Colonic mucosa (tissue), 4 donors: ENCODE results near the gene ANKRD24. TPM values are rescaled to one million over a fixed set of nuclear protein-coding genes. Genes with fewer than 3 reads are reported as not detected.
"Not testable (repeated sequence)": the region's sequence is repeated elsewhere in the genome, so short reads cannot be mapped to it uniquely, and the experiment has no call there.

Experiments used
- DNase-seq: peaks from one replicate; pipeline ENCODE4 v3.0.0-alpha.2; 2020
- H3K27ac ChIP-seq: fragments of 200-600 bp; one replicate; pipeline ENCODE4 v1.8.0; 2021
- H3K27me3 ChIP-seq: fragments of 200-600 bp; one replicate; pipeline ENCODE4 v1.8.0; 2021
- H3K36me3 ChIP-seq: fragments of 200-600 bp; one replicate; pipeline ENCODE4 v1.8.0; 2021
- H3K4me1 ChIP-seq: fragments of 200-600 bp; one replicate; pipeline ENCODE4 v1.8.0; 2021; ENCODE audit warnings: mild to moderate bottlenecking
- H3K4me3 ChIP-seq: fragments of 200-600 bp; one replicate; pipeline ENCODE4 v1.8.0; 2021
- H3K9ac ChIP-seq, 2 donors: one replicate each; pipeline ENCODE4 v1.7.0; 2013; ENCODE audit warnings: control low read depth in 2 of 2, low read depth in 2 of 2, low read length in 2 of 2
- H3K9me3 ChIP-seq: fragments of 200-600 bp; one replicate; pipeline ENCODE4 v1.8.0; 2021
- intact Hi-C: fragments of 100-400 bp; cut with DNase I; formaldehyde crosslinking; loops from one replicate; pipeline ENCODE4 v1.14.1; 2022
- total RNA-seq, 2 donors: library from RNA; stranded (reverse); fragmentation: NEBNext Ultra II Directional in 1 of 2; extraction: Animal tissue kit (Norgen Biotek cat#: 25700) in 1 of 2; gene quantifications; one replicate each; pipeline ENCODE4 v1.2.1, GENCODE V29; 2021
- TF ChIP-seq, protein P1 (sequence below): fragments of 200-600 bp; IDR thresholded peaks from one replicate; pipeline ENCODE4 v1.8.0; 2022; ENCODE audit warnings: antibody characterized with exemption, mild to moderate bottlenecking
- donor health status: healthy.
- donor health status: DM: no; HTN: no; CAD: no.
- donor health status: DM: no; HTN: no; CAD: no.

The ANKRD24 gene
- total RNA-seq, 2 donors from 2014 or later, result 0.35 to 1.8 TPM

DNA sequence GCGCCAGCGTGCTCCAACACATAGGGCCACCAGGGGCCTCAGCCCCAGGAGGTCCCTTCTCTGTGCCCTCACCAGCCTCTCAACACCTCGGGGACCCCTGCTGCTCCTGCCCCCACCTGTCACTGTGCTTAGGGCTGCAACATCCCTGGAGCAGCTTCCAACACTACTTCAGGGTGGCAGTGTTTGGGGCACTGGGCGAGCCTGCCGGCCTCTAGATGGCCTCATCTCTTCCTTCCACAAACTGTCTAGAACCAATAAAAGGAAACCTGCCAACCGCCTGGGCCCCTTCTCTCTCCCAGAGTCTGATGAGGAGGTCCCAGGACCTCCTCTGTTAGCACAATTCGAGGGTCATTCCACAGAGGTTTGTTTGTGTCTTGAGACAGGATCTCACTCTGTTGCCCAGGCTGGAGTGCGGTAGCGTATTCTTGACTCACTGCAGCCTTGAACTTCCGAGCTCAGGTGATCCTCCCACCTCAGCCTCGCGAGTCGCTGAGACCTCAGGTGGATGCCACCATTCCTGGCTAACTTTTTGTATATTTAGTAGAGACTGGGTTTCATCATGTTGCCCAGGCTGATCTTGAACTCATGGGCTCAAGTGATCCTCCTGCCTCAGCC lies 86.4 kb downstream of the ANKRD24 start:
- Histone ChIP-seq H3K9me3 (no peaks in the 10 kb centered on the region), H3K36me3 (no peaks in the 10 kb centered on the region), H3K9ac (peak overlapping the region in 1 of 2 donors; percentile 4), H3K4me1 (no peaks in the 10 kb centered on the region), H3K4me3 (no peak overlapping the region), H3K27me3 (no peaks in the 10 kb centered on the region), H3K27ac (peak overlapping the region; percentile 58)
- intact Hi-C loops, result loop anchor here (5.0 kb wide), 1 partner anchor 83 kb away; no protein-coding TSS in a partner anchor
- TF ChIP-seq, protein P1, sequence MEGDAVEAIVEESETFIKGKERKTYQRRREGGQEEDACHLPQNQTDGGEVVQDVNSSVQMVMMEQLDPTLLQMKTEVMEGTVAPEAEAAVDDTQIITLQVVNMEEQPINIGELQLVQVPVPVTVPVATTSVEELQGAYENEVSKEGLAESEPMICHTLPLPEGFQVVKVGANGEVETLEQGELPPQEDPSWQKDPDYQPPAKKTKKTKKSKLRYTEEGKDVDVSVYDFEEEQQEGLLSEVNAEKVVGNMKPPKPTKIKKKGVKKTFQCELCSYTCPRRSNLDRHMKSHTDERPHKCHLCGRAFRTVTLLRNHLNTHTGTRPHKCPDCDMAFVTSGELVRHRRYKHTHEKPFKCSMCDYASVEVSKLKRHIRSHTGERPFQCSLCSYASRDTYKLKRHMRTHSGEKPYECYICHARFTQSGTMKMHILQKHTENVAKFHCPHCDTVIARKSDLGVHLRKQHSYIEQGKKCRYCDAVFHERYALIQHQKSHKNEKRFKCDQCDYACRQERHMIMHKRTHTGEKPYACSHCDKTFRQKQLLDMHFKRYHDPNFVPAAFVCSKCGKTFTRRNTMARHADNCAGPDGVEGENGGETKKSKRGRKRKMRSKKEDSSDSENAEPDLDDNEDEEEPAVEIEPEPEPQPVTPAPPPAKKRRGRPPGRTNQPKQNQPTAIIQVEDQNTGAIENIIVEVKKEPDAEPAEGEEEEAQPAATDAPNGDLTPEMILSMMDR, result no peak
- no peak for DNase-seq

DNA sequence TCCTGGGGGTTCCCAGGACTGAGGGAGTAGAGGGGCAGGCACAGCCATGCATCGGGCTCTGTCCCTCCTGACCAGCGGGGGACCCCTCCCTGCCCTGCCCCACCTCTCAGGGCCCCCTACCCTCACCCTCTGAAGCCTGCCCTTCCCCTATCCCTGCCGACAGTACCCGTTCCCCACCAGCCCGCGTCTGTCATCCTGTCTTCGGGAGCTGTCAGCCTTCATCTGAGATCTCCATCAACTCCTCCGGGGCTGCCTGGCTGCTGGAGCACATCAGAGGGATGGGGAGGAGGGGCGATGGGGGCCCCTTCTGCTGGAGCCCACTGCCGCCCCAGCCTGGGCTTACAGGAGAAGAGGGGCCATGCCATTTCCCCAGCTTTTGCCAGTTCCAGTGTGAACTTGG lies 90.4 kb downstream of the ANKRD24 start:
- no peak for DNase-seq
- H3K27me3 ChIP-seq, result peaks cover 2% of the 10 kb centered on the region
- no peaks in the 10 kb centered on the region for H3K4me1 ChIP-seq
- intact Hi-C loops, result no loop called here
- no peak overlapping the region for H3K9ac ChIP-seq
- no peak overlapping the region for H3K27ac ChIP-seq
- no peaks in the 10 kb centered on the region for H3K9me3 ChIP-seq
- H3K36me3 ChIP-seq, result no peaks in the 10 kb centered on the region
- H3K4me3 ChIP-seq, result no peak overlapping the region
- TF ChIP-seq, protein P1, result no peak

DNA sequence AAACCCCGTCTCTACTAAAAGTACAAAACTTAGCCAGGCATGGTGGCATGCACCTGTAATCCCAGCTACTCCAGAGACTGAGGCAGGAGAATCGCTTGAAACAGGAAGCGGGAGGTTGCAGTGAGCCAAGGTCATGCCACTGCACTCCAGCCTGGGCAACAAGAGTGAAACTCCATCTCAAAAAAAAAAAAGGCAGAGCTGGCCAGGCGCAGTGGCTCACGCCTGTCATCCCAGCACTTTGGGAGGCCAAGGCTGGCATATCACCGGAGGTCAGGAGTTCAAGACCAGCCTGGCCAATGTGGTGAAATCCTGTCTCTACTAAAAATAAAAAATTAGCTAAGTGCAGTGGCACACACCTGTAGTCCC lies 91.8 kb downstream of the ANKRD24 start:
- H3K9me3 ChIP-seq, H3K4me1 ChIP-seq, H3K27ac ChIP-seq, H3K36me3 ChIP-seq, H3K4me3 ChIP-seq, DNase-seq, H3K27me3 ChIP-seq, H3K9ac ChIP-seq, intact Hi-C loops: not testable (repeated sequence)

Other genes with a start within 250 kb of the ANKRD24 start
- gene NMRK2, start 249.6 kb upstream of the ANKRD24 start, total RNA-seq, result under 1 TPM in 1 of 2 donors, not detected in 1; 0.27 TPM
- 10 to 100 TPM; 53.7 to 74.3 TPM for gene DAPK3, start 211.6 kb upstream of the ANKRD24 start, total RNA-seq
- gene EEF2, start 197.2 kb upstream of the ANKRD24 start, total RNA-seq, result 1,000 to 10,000 TPM; 2,109 to 2,241 TPM
- 10 to 100 TPM; 29.9 to 31.5 TPM for gene PIAS4, start 175.0 kb upstream of the ANKRD24 start, total RNA-seq
- 100 to 1,000 TPM; 110 to 123 TPM for gene ZBTB7A, start 115.8 kb upstream of the ANKRD24 start, total RNA-seq
- 100 to 1,000 TPM; 211 to 260 TPM for gene MAP2K2, start 58.6 kb upstream of the ANKRD24 start, total RNA-seq
- gene CREB3L3, start 29.1 kb upstream of the ANKRD24 start, total RNA-seq, result 1 to 10 TPM; 1.1 to 9.9 TPM
- 100 to 1,000 TPM in 1 of 2 donors, 10 to 100 TPM in 1; 83.9 to 120 TPM for gene SIRT6, start 126 bp upstream of the ANKRD24 start, total RNA-seq
- gene EBI3, start 46.8 kb downstream of the ANKRD24 start, total RNA-seq, result 1 to 10 TPM in 1 of 2 donors, under 1 TPM in 1; 0.56 to 1.6 TPM
- gene YJU2, start 64.4 kb downstream of the ANKRD24 start, total RNA-seq, result 10 to 100 TPM; 15.8 to 25.8 TPM
- 10 to 100 TPM; 16.8 to 19.3 TPM for gene SHD, start 96.6 kb downstream of the ANKRD24 start, total RNA-seq
- gene TMIGD2, start 119.7 kb downstream of the ANKRD24 start, total RNA-seq, result under 1 TPM in 1 of 2 donors, not detected in 1; 0.74 TPM
- 1 to 10 TPM in 1 of 2 donors, under 1 TPM in 1; 0.98 to 2.4 TPM for gene FSD1, start 121.9 kb downstream of the ANKRD24 start, total RNA-seq
- gene STAP2, start 156.1 kb downstream of the ANKRD24 start, total RNA-seq, result 100 to 1,000 TPM; 197 to 218 TPM
- 10 to 100 TPM; 38.0 to 63.2 TPM for gene MPND, start 160.9 kb downstream of the ANKRD24 start, total RNA-seq
- gene SH3GL1, start 217.9 kb downstream of the ANKRD24 start, total RNA-seq, result 10 to 100 TPM; 54.0 to 66.6 TPM
- gene CHAF1A, start 220.0 kb downstream of the ANKRD24 start, total RNA-seq, result 10 to 100 TPM; 15.6 to 53.2 TPM